Suprapubic skin (tissue), 4 donors: ENCODE results near the gene KLHL29.

Source experiments
- EP300 ChIP-seq: sonication (generic); formaldehyde crosslinking; IDR thresholded peaks from one replicate; pipeline ENCODE4 v1.6.1; 2017; ENCODE audit warnings: antibody characterized with exemption
- POLR2A ChIP-seq, 2 donors: fragments of 450-650 bp; IDR thresholded peaks; one replicate each; pipeline ENCODE4 v1.6.1; 2017; ENCODE audit warnings: antibody characterized with exemption in 2 of 2, mild to moderate bottlenecking in 2 of 2, moderate library complexity in 2 of 2
- POLR2AphosphoS5 ChIP-seq, 3 donors: sonication (generic); formaldehyde crosslinking; IDR thresholded peaks; one replicate each; pipeline ENCODE4 v1.6.1; 2017; ENCODE audit warnings: antibody characterized with exemption in 3 of 3
- TF ChIP-seq, protein P1 (sequence below), 2 donors: fragments of 200-600 bp in 1 of 2; fragments of 450-650 bp in 1 of 2; sonication (generic) in 1 of 2; IDR thresholded peaks; one replicate each; pipeline ENCODE4 v1.5.1; 2016 to 2019; ENCODE audit warnings: antibody characterized with exemption in 2 of 2, mild to moderate bottlenecking in 1 of 2, moderate library complexity in 1 of 2

DNA sequence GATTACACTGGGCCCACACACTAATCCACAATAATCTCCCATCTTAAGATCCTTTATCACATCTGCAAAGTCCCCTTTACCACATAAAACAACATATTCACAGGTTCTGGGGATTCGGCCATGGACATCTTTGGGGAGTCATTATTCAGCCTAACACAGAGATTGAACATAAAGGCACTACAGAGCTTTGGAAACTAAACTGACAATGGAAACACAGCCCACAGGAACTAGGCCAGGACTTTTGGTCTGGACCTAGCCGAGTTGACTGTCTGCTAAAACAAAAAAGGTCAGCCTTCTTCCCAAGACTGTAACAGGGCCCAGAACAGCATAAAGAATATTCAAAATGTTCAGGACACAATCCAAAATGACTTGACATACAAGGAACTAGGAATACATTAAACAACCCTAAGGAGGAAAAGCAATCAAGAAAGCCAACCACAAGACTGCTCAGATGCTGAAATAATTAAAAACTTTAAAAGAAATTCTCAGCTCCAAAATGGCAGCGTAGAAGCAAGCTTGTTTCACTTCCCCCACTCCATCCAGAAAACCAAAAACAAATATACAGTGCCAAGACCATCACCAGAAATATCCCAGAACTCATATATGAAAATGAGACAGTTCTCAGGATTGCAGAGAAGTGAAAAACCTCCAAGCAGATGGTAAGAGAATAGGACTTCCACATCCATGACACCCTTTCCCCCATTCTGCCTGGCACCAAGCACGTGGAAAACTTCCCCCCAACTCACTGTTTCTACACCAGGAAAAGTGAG lies 334.1 kb downstream of the KLHL29 start:
- TF ChIP-seq, protein P1, sequence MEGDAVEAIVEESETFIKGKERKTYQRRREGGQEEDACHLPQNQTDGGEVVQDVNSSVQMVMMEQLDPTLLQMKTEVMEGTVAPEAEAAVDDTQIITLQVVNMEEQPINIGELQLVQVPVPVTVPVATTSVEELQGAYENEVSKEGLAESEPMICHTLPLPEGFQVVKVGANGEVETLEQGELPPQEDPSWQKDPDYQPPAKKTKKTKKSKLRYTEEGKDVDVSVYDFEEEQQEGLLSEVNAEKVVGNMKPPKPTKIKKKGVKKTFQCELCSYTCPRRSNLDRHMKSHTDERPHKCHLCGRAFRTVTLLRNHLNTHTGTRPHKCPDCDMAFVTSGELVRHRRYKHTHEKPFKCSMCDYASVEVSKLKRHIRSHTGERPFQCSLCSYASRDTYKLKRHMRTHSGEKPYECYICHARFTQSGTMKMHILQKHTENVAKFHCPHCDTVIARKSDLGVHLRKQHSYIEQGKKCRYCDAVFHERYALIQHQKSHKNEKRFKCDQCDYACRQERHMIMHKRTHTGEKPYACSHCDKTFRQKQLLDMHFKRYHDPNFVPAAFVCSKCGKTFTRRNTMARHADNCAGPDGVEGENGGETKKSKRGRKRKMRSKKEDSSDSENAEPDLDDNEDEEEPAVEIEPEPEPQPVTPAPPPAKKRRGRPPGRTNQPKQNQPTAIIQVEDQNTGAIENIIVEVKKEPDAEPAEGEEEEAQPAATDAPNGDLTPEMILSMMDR (IDR thresholded peaks at IDR 0.05) = no peak
- TF ChIP-seq POLR2AphosphoS5 (IDR thresholded peaks at IDR 0.05) (no peak), EP300 (no peak), POLR2A (IDR thresholded peaks at IDR 0.05) (no peak)
